ENCODE results near the gene SYMPK. TPM values are rescaled to one million over a fixed set of nuclear protein-coding genes. Genes with fewer than 3 reads are reported as not detected.

SYMPK gene
- total RNA-seq, result 73.1 TPM
- long read RNA-seq, full-length matches to known transcripts, result 6 of 56 reads
- long read RNA-seq, partial matches to known transcripts, result 39 of 56 reads
- long read RNA-seq, other reads (novel, unspliced or antisense), result 11 of 56 reads

DNA sequence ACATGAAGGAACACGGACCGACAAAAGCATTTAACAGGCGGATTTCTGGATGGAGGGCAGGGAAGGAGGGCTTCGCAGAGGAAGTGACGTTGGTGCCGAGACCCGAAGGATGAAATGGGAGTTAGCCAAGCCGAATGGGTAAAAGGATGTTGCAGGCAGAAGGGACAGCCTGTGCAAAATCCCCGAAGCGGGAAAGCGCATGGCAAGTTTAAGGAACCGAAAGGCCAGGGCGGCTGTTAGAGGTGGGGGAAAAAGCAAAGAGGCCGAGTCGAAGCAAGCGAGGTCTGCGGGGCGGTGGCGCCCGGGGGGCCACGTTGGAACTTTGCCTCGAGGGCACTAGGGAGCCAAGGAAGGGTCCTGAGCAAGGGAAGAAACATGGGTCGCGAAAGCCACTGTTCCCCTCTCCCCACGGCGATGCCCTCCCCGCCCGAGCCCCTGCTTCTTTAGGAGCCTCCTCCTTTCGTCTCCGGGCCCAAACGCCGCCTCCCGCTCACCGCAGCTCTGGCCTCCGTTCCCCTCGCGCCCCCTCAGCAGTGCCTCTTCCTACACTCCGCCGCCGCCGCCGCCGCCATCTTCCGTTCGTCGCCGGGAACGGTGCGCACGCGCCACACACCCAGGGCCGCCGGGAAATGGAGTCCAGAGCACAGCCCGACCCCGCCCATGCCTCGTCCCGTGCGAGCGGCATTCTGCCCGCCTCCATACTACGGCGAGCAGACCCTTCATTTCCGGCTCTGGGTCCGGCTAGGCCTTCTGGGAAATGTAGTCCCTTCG is at the start of gene SYMPK:
TSS of gene SYMPK (minus strand) at position 584 of the 771 bp plus-strand sequence. CDS start 8,652 bp downstream, outside the sequence.
- Histone ChIP-seq H3K4me3 (peak within 1 kb of the TSS; percentile 99), H3K4me1 (peaks cover 31% of the 10 kb centered on the region), H3K9me3 (no peaks in the 10 kb centered on the region), H3K27ac (peak within 1 kb of the TSS; percentile 88), H3K36me3 (peaks cover 33% of the 10 kb centered on the region), H3K27me3 (ENCODE audit: low read depth) (peaks cover 14% of the 10 kb centered on the region)
- intact Hi-C loops (cut with DNase I), result no loop called here
- ATAC-seq, result peak; percentile 98 to 99
- no peak for TF ChIP-seq CTCF (IDR thresholded peaks at IDR 0.05)
- DNase-seq, result peak; percentile 99

DNA sequence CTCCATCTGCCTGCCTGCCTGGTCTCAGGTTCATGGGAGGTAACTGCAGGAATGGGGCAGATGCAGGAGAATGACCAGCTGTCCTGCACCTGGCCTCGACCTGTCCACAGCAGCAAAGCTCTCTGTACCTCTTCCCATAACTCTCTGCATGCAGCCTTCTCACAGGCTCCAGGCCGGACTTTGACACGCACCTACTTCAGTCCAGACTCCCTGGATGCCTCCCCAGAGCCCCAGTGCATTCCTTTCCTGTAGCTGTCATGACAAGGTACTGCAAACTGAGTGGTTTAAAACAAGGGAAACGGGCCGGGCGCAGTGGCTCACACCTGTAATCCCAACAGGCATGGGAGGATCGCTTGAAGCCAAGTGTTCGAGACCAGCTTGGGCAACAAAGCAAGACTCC is 48.3 kb upstream of the SYMPK start:
- intact Hi-C loops (cut with DNase I), result no loop called here
- H3K27ac ChIP-seq, result no peak overlapping the region
- no peak overlapping the region for H3K4me3 ChIP-seq
- DNase-seq (no peak), ATAC-seq (no peak)
- no peaks in the 10 kb centered on the region for H3K9me3 ChIP-seq
- peaks cover 7% of the 10 kb centered on the region for H3K27me3 ChIP-seq (ENCODE audit: low read depth)
- H3K36me3 ChIP-seq, result no peaks in the 10 kb centered on the region
- TF ChIP-seq CTCF (IDR thresholded peaks at IDR 0.05), result no peak
- no peaks in the 10 kb centered on the region for H3K4me1 ChIP-seq

DNA sequence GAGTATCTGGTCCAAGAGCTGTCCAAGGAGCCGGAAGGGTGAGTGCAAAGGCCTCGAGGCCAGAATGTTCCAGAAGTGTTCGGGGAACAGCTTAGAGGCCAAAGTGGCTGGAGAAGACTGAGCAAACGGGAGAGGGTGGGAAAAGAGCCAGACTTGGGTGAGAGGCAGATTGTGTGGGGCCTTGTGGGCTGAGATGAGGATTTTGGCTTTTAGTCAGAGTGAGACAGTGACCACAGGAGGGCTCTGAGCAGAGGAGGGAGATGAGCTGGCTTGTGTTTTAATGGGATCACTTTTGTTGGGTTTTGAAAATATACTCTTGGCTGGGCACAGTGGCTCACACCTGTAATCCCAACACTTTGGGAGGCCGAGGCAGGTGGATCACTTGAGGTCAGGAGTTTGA is 46.0 kb upstream of the SYMPK start:
- peaks cover 7% of the 10 kb centered on the region for H3K27me3 ChIP-seq (ENCODE audit: low read depth)
- H3K27ac ChIP-seq, result no peak overlapping the region
- no peaks in the 10 kb centered on the region for H3K36me3 ChIP-seq
- no peak overlapping the region for H3K4me3 ChIP-seq
- no peak for DNase-seq
- intact Hi-C loops (cut with DNase I), result no loop called here
- no peak for TF ChIP-seq CTCF (IDR thresholded peaks at IDR 0.05)
- H3K4me1 ChIP-seq, result no peaks in the 10 kb centered on the region
- no peak for ATAC-seq
- H3K9me3 ChIP-seq, result no peaks in the 10 kb centered on the region

GRCh38 chr19:45906221-45906620 is 43.3 kb upstream of the SYMPK start:
- no peak for TF ChIP-seq CTCF (IDR thresholded peaks at IDR 0.05)
- no peak for DNase-seq
- no peaks in the 10 kb centered on the region for H3K36me3 ChIP-seq
- no peaks in the 10 kb centered on the region for H3K27me3 ChIP-seq (ENCODE audit: low read depth)
- H3K9me3 ChIP-seq, result no peaks in the 10 kb centered on the region
- intact Hi-C loops (cut with DNase I), result no loop called here
- H3K4me3 ChIP-seq, result no peak overlapping the region
- peaks cover 11% of the 10 kb centered on the region for H3K4me1 ChIP-seq
- no peak for ATAC-seq
- H3K27ac ChIP-seq, result no peak overlapping the region

GRCh38 chr19:45905011-45905410 is 42.1 kb upstream of the SYMPK start:
- H3K27ac ChIP-seq, result no peak overlapping the region
- H3K27me3 ChIP-seq (ENCODE audit: low read depth), result no peaks in the 10 kb centered on the region
- DNase-seq, result no peak
- no peaks in the 10 kb centered on the region for H3K9me3 ChIP-seq
- H3K4me1 ChIP-seq, result peaks cover 19% of the 10 kb centered on the region
- H3K4me3 ChIP-seq, result no peak overlapping the region
- intact Hi-C loops (cut with DNase I), result no loop called here
- peaks cover 7% of the 10 kb centered on the region for H3K36me3 ChIP-seq
- no peak for ATAC-seq
- no peak for TF ChIP-seq CTCF (IDR thresholded peaks at IDR 0.05)

Data from lower lobe of right lung (tissue), 2 donors.